Measurements from ENCODE around the gene MRPL24.

MRPL24 gene

DNA sequence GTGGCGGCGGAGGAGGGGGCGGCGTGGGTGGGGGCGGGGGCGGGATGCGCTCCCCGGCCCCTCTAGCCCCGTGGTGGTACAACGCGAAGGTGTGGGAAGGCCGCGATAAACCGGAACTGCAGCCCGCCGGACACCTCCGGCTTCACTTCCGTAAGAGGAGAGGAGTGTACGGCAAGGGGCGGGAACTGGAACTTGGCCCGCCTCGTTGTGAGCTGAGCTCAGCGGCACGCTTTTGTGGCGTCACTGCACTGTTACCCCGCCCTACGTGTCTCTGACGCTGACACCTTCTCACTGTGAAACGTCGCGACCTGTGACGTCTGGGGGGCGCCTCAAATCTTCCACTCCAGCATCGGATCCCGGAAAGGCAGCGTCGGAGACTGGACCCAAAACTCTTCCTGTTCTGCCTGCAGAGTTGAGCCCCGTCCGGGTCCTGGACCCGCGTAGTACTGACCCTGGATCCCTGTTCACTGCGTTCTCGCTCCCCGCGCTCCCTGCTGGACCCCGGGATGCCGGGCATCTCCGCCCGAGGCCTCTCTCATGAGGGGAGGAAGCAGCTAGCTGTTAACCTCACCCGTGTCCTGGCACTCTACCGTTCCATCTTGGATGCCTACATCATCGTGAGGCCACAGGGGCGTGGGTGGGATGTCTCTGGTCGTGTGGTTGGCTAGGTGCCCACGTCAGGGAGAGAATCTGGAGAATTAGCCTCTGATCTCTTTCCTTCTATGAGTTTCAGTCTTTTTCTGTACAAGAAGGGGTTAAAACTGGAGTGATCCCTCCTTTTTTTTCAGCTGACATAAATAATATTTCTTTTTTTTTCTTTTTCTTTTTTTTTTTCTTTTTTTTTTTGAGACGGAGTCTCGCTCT is 12.1 kb downstream of the MRPL24 start, which contains the start of gene ISG20L2:
Gene ISG20L2 (minus strand): TSS at position 168 of the 864 bp plus-strand sequence. CDS start 1,114 bp downstream, outside the sequence.
- peak within 1 kb of the TSS; percentile 99 for H3K56ac ChIP-seq (ENCODE audit: low read length)
- peak; percentile 99 for DNase-seq
- WGBS (ENCODE audit: extremely low coverage, insufficient coverage, low lambda C conversion rate): no CpG with 5 or more reads among the region's 57 CpGs

DNA sequence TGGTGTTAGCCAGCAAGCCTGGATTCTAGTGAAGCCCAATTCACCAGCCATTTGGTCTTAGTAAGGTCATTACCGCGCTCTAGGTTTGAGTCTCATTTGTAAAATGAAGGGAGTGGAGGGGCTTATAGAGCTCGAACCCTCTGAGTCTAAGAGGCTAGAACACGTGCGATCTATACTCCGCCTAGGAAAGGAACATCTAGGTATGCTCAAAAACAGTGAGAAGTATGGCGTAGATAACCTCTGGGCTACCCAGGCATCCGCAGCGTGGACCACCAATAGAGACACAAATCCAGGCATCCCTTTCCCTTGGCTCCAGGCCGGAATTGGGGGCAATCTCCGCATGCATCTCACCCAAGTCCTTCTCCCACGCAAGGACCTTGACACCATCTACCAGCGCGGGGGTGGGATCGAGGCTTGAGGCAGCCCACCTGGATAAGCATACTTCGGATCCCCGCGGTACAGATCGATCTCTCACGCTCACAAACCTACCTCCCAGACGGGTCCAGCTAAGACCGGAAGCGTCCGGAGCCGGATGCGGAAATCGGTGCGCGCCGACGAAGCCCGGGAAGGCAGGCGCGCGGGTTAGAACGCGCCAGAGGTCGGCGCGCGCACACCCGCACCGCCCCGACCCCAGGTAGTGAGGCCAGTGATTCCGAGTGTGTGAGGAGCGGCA is 12.8 kb downstream of the MRPL24 start, which contains the start of gene METTL25B:
Gene METTL25B (plus strand): TSS at position 544 of the 673 bp plus-strand sequence. CDS start 636 bp downstream, outside the sequence.
- Histone ChIP-seq H3K9ac (ENCODE audit: low read length) (peak within 1 kb of the TSS; percentile 99), H3K36me3 (ENCODE audit: control insufficient read depth, insufficient read depth, low read length) (peaks cover 3% of the 10 kb centered on the region), H3K18ac (ENCODE audit: low read length) (peak within 1 kb of the TSS; percentile 72), H3K4ac (ENCODE audit: low read depth, low read length) (peak within 1 kb of the TSS; percentile 46), H2BK5ac (ENCODE audit: low read length) (peak within 1 kb of the TSS; percentile 62), H3K4me2 (ENCODE audit: low read length) (peak within 1 kb of the TSS; percentile 89), H2AK5ac (ENCODE audit: low read length) (peak within 1 kb of the TSS; percentile 28), H2BK120ac (ENCODE audit: low read depth, low read length) (no peak within 1 kb of the TSS), H4K5ac (ENCODE audit: low read length) (peak within 1 kb of the TSS; percentile 10), H3K79me2 (ENCODE audit: control insufficient read depth, insufficient read depth, low read length) (peaks cover 52% of the 10 kb centered on the region), H3K4me3 (ENCODE audit: low read length) (peak within 1 kb of the TSS; percentile 98), H4K8ac (ENCODE audit: low read depth, low read length) (no peak within 1 kb of the TSS), H3K56ac (ENCODE audit: low read length) (peak within 1 kb of the TSS; percentile 99), H3K27me3 (ENCODE audit: insufficient read depth, low read length, poor library complexity) (no peaks in the 10 kb centered on the region), H3K79me1 (ENCODE audit: low read length) (peaks cover 34% of the 10 kb centered on the region), H3K27ac (ENCODE audit: low read depth, low read length) (peak within 1 kb of the TSS; percentile 46), H2BK15ac (replicated peaks; ENCODE audit: low read depth) (no peak within 1 kb of the TSS), H3K4me1 (ENCODE audit: control insufficient read depth, low read depth, low read length) (peaks cover 8% of the 10 kb centered on the region), H3K23ac (ENCODE audit: low read length) (no peak within 1 kb of the TSS)
- DNase-seq: peak; percentile 93
- no CpG with 5 or more reads among the region's 46 CpGs for whole genome bisulfite sequencing (ENCODE audit: extremely low coverage, insufficient coverage, low lambda C conversion rate)

More for the DNA sequence above, 12.1 kb downstream of the MRPL24 start, which contains the start of gene ISG20L2:
- Histone ChIP-seq H2BK120ac (ENCODE audit: low read depth, low read length) (no peak within 1 kb of the TSS), H3K27me3 (ENCODE audit: insufficient read depth, low read length, poor library complexity) (no peaks in the 10 kb centered on the region), H3K23ac (ENCODE audit: low read length) (no peak within 1 kb of the TSS), H3K79me1 (ENCODE audit: low read length) (peaks cover 27% of the 10 kb centered on the region), H3K4me2 (ENCODE audit: low read length) (peak within 1 kb of the TSS; percentile 89), H3K4ac (ENCODE audit: low read depth, low read length) (peak within 1 kb of the TSS; percentile 46), H3K18ac (ENCODE audit: low read length) (peak within 1 kb of the TSS; percentile 72), H2AK5ac (ENCODE audit: low read length) (peak within 1 kb of the TSS; percentile 28), H3K4me3 (ENCODE audit: low read length) (peak within 1 kb of the TSS; percentile 98), H2BK15ac (replicated peaks; ENCODE audit: low read depth) (no peak within 1 kb of the TSS), H3K79me2 (ENCODE audit: control insufficient read depth, insufficient read depth, low read length) (peaks cover 44% of the 10 kb centered on the region), H3K27ac (ENCODE audit: low read depth, low read length) (peak within 1 kb of the TSS; percentile 46), H3K9ac (ENCODE audit: low read length) (peak within 1 kb of the TSS; percentile 99), H3K4me1 (ENCODE audit: control insufficient read depth, low read depth, low read length) (peaks cover 8% of the 10 kb centered on the region), H4K5ac (ENCODE audit: low read length) (peak within 1 kb of the TSS; percentile 10), H2BK5ac (ENCODE audit: low read length) (peak within 1 kb of the TSS; percentile 62), H3K36me3 (ENCODE audit: control insufficient read depth, insufficient read depth, low read length) (peaks cover 2% of the 10 kb centered on the region), H4K8ac (ENCODE audit: low read depth, low read length) (no peak within 1 kb of the TSS)

DNA sequence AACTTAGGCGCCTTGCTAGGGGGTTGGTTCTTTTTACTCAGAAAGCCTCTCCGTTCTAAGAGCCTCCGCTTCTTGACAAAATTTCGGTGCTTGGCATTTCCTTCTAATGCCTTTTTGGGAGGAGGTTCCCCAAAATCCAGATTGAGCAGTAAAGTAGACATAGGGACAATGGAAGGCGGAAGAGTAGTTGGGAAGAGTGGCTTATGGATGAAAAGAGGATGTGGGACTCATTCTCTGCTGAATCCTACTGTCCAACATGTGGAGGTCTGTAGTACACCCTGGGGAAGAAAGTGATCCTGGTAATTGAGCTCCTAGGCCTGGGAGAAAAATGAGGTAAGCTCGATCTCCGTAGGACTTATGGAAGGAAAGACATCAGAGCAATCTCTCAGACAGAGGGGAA is 13.4 kb downstream of the MRPL24 start:
- Histone ChIP-seq H3K18ac (ENCODE audit: low read length) (no peak overlapping the region), H2AK5ac (ENCODE audit: low read length) (no peak overlapping the region), H3K79me1 (ENCODE audit: low read length) (peaks cover 35% of the 10 kb centered on the region), H3K27ac (ENCODE audit: low read depth, low read length) (no peak overlapping the region), H3K36me3 (ENCODE audit: control insufficient read depth, insufficient read depth, low read length) (peaks cover 5% of the 10 kb centered on the region), H3K23ac (ENCODE audit: low read length) (no peak overlapping the region), H3K56ac (ENCODE audit: low read length) (peak overlapping the region; percentile 99), H2BK5ac (ENCODE audit: low read length) (no peak overlapping the region), H4K8ac (ENCODE audit: low read depth, low read length) (no peak overlapping the region), H4K5ac (ENCODE audit: low read length) (no peak overlapping the region), H3K4ac (ENCODE audit: low read depth, low read length) (no peak overlapping the region), H3K27me3 (ENCODE audit: insufficient read depth, low read length, poor library complexity) (no peaks in the 10 kb centered on the region), H2BK15ac (replicated peaks; ENCODE audit: low read depth) (no peak overlapping the region), H2BK120ac (ENCODE audit: low read depth, low read length) (no peak overlapping the region), H3K9ac (ENCODE audit: low read length) (peak overlapping the region; percentile 99), H3K79me2 (ENCODE audit: control insufficient read depth, insufficient read depth, low read length) (peaks cover 54% of the 10 kb centered on the region), H3K4me2 (ENCODE audit: low read length) (peak overlapping the region; percentile 89), H3K4me3 (ENCODE audit: low read length) (peak overlapping the region; percentile 98), H3K4me1 (ENCODE audit: control insufficient read depth, low read depth, low read length) (peaks cover 8% of the 10 kb centered on the region)
- no CpG with 5 or more reads among the region's 7 CpGs for WGBS (ENCODE audit: extremely low coverage, insufficient coverage, low lambda C conversion rate)
- DNase-seq: no peak

DNA sequence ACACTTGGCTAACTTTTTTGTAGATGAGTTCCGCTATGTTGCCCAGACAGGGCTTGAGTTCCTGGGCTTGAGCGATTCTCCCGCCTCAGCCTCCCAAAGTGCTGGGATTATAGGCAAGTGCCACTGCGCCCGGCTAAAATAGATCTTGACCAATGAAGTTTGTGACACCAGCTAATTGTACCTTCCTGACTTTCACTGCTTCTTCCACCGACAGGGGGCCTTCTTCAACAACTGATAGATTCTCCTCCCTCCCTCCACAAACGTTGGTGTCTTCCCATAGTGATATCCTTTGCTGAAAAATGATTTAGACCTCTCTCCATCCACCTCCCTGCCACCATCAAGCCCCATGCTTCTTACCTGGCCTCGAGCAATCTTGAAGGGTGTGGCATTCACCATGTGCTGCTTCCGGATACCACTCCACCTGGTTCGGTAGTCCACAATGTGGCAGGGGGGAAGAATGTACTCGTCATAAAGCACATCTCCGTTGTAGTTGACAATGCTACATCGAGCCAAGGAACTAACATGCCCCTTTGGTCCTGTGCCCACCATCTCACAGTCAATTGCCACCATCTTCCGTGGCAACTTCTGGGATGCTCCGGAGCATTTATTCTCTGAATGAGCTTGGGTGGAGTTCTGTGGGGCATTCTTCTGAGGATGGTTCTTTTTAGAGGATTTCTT is 14.2 kb downstream of the MRPL24 start:
- H4K5ac ChIP-seq (ENCODE audit: low read length): no peak overlapping the region
- H3K4ac ChIP-seq (ENCODE audit: low read depth, low read length): no peak overlapping the region
- no peak overlapping the region for H2BK15ac ChIP-seq (replicated peaks; ENCODE audit: low read depth)
- no peak overlapping the region for H3K4me3 ChIP-seq (ENCODE audit: low read length)
- H3K18ac ChIP-seq (ENCODE audit: low read length): no peak overlapping the region
- H3K23ac ChIP-seq (ENCODE audit: low read length): no peak overlapping the region
- H3K56ac ChIP-seq (ENCODE audit: low read length): peak overlapping the region; percentile 83
- peak; percentile 85 for DNase-seq
- no CpG with 5 or more reads among the region's 15 CpGs for WGBS (ENCODE audit: extremely low coverage, insufficient coverage, low lambda C conversion rate)
- no peaks in the 10 kb centered on the region for H3K27me3 ChIP-seq (ENCODE audit: insufficient read depth, low read length, poor library complexity)
- H3K4me1 ChIP-seq (ENCODE audit: control insufficient read depth, low read depth, low read length): peaks cover 8% of the 10 kb centered on the region
- no peak overlapping the region for H3K27ac ChIP-seq (ENCODE audit: low read depth, low read length)
- peaks cover 54% of the 10 kb centered on the region for H3K79me2 ChIP-seq (ENCODE audit: control insufficient read depth, insufficient read depth, low read length)
- peaks cover 35% of the 10 kb centered on the region for H3K79me1 ChIP-seq (ENCODE audit: low read length)
- no peak overlapping the region for H4K8ac ChIP-seq (ENCODE audit: low read depth, low read length)
- H2BK120ac ChIP-seq (ENCODE audit: low read depth, low read length): no peak overlapping the region
- H3K36me3 ChIP-seq (ENCODE audit: control insufficient read depth, insufficient read depth, low read length): peaks cover 5% of the 10 kb centered on the region
- H3K4me2 ChIP-seq (ENCODE audit: low read length): peak overlapping the region; percentile 90
- H2AK5ac ChIP-seq (ENCODE audit: low read length): no peak overlapping the region
- no peak overlapping the region for H2BK5ac ChIP-seq (ENCODE audit: low read length)
- peak overlapping the region; percentile 69 for H3K9ac ChIP-seq (ENCODE audit: low read length)

DNA sequence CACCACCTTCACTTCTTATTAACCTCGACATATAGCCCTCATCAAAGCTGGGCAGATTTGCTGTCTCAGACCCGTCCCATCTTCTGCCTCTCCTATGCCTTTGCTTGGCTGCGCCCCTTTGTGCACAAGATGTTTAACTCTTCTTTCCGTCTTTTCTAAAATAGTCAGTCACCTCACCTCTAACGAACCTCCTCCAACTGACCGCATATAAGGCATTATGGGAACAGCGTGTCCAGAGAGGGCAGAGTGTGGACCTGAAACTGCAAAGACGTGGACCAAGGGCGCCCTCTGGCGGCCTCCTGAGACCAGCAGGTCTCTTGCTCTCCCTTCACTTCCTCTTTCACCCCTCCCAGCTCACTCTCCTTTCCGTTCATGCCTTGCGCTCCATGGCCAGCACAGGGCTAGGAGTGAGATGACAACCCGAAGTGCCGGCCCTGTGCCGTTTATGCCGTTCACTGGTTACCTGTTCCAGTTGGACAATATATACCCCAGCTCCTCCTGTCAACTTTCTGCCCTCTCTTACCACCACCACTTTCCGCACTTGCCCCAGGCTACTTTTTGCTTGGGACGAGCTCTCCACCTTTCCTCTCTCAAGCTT is 15.1 kb downstream of the MRPL24 start:
- Histone ChIP-seq H3K18ac (ENCODE audit: low read length) (no peak overlapping the region), H3K4me1 (ENCODE audit: control insufficient read depth, low read depth, low read length) (peaks cover 8% of the 10 kb centered on the region), H3K27me3 (ENCODE audit: insufficient read depth, low read length, poor library complexity) (no peaks in the 10 kb centered on the region), H3K4me2 (ENCODE audit: low read length) (peak overlapping the region; percentile 90), H2BK15ac (replicated peaks; ENCODE audit: low read depth) (no peak overlapping the region), H3K4ac (ENCODE audit: low read depth, low read length) (no peak overlapping the region), H3K27ac (ENCODE audit: low read depth, low read length) (no peak overlapping the region), H3K9ac (ENCODE audit: low read length) (peak overlapping the region; percentile 69), H4K5ac (ENCODE audit: low read length) (no peak overlapping the region), H3K23ac (ENCODE audit: low read length) (no peak overlapping the region), H2BK120ac (ENCODE audit: low read depth, low read length) (no peak overlapping the region), H3K79me2 (ENCODE audit: control insufficient read depth, insufficient read depth, low read length) (peaks cover 54% of the 10 kb centered on the region), H3K79me1 (ENCODE audit: low read length) (peaks cover 35% of the 10 kb centered on the region), H4K8ac (ENCODE audit: low read depth, low read length) (no peak overlapping the region), H2AK5ac (ENCODE audit: low read length) (no peak overlapping the region), H3K4me3 (ENCODE audit: low read length) (peak overlapping the region; percentile 14), H2BK5ac (ENCODE audit: low read length) (no peak overlapping the region), H3K36me3 (ENCODE audit: control insufficient read depth, insufficient read depth, low read length) (peaks cover 6% of the 10 kb centered on the region), H3K56ac (ENCODE audit: low read length) (peak overlapping the region; percentile 83)
- DNase-seq: peak; percentile 91
- WGBS (ENCODE audit: extremely low coverage, insufficient coverage, low lambda C conversion rate): no CpG with 5 or more reads among the region's 18 CpGs

Measured in mesendoderm (in vitro differentiated cells).